ENCODE data around the gene PRR5L.
"Not testable (repeated sequence)": the region's sequence is repeated elsewhere in the genome, so short reads cannot be mapped to it uniquely, and the experiment has no call there.

The PRR5L gene

GRCh38 chr11:36509694-36510593 lies 213.9 kb downstream of the PRR5L start, which contains the start of gene TRAF6:
TSS of gene TRAF6 (minus strand) at chr11:36510272. CDS start at chr11:36501515, 8,757 bp downstream.
- ATAC-seq, result peak; percentile 95 to 96

GRCh38 chr11:36510594-36510942 lies 214.5 kb downstream of the PRR5L start:
- no peak for ATAC-seq

- ATAC-seq, result not testable (repeated sequence)
Measured at GRCh38 chr11:36511062-36511461, 215.0 kb downstream of the PRR5L start.

- ATAC-seq, result no peak
Measured at GRCh38 chr11:36512016-36512415, 215.9 kb downstream of the PRR5L start.

GRCh38 chr11:36513965-36514364 lies 217.9 kb downstream of the PRR5L start:
- no peak for ATAC-seq
